ENCODE data around the gene DOC2A.

The DOC2A gene

GRCh38 chr16:29992344-29992967 lies 18.4 kb downstream of the DOC2A start:
- TF ChIP-seq, protein P1, sequence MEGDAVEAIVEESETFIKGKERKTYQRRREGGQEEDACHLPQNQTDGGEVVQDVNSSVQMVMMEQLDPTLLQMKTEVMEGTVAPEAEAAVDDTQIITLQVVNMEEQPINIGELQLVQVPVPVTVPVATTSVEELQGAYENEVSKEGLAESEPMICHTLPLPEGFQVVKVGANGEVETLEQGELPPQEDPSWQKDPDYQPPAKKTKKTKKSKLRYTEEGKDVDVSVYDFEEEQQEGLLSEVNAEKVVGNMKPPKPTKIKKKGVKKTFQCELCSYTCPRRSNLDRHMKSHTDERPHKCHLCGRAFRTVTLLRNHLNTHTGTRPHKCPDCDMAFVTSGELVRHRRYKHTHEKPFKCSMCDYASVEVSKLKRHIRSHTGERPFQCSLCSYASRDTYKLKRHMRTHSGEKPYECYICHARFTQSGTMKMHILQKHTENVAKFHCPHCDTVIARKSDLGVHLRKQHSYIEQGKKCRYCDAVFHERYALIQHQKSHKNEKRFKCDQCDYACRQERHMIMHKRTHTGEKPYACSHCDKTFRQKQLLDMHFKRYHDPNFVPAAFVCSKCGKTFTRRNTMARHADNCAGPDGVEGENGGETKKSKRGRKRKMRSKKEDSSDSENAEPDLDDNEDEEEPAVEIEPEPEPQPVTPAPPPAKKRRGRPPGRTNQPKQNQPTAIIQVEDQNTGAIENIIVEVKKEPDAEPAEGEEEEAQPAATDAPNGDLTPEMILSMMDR (IDR thresholded peaks at IDR 0.05) = no peak
- H3K4me3 ChIP-seq = no peak overlapping the region
- H3K9me3 ChIP-seq = no peaks in the 10 kb centered on the region
- no peaks in the 10 kb centered on the region for H3K27me3 ChIP-seq
- intact Hi-C loops (cut with DNase I; ENCODE audit: low total_unique reads) = loop anchor here (10.0 kb wide), 1 partner anchor 178 kb away; the partner anchor contains the start of genes PAGR1 and PRRT2
- H3K27ac ChIP-seq = no peak overlapping the region
- peaks cover 0 to 23% (median 18%) of the 10 kb centered on the region in 4 donors for H3K4me1 ChIP-seq
- peaks cover 31 to 64% (median 53%) of the 10 kb centered on the region in 3 donors for H3K36me3 ChIP-seq
- no peak for DNase-seq

- Histone ChIP-seq H3K27ac (no peak overlapping the region), H3K4me1 (peaks cover 0 to 17% (median 11%) of the 10 kb centered on the region in 4 donors), H3K9me3 (no peaks in the 10 kb centered on the region), H3K36me3 (peaks cover 40 to 73% (median 62%) of the 10 kb centered on the region in 3 donors), H3K27me3 (no peaks in the 10 kb centered on the region), H3K4me3 (no peak overlapping the region)
- intact Hi-C loops (cut with DNase I; ENCODE audit: low total_unique reads) = loop anchor here (10.0 kb wide), 1 partner anchor 177 kb away; the partner anchor contains the start of genes PAGR1 and PRRT2
- TF ChIP-seq, protein P1 (IDR thresholded peaks at IDR 0.05) = no peak
- DNase-seq = no peak
Measured at GRCh38 chr16:29991571-29991904, 19.3 kb downstream of the DOC2A start.

- peaks cover 0 to 16% (median 9%) of the 10 kb centered on the region in 4 donors for H3K4me1 ChIP-seq
- intact Hi-C loops (cut with DNase I; ENCODE audit: low total_unique reads) = loop anchor here (10.0 kb wide), 1 partner anchor 176 kb away; the partner anchor contains the start of genes PAGR1 and PRRT2
- H3K4me3 ChIP-seq = no peak overlapping the region
- no peaks in the 10 kb centered on the region for H3K27me3 ChIP-seq
- peaks cover 45 to 78% (median 67%) of the 10 kb centered on the region in 3 donors for H3K36me3 ChIP-seq
- H3K9me3 ChIP-seq = no peaks in the 10 kb centered on the region
- no peak overlapping the region for H3K27ac ChIP-seq
- DNase-seq = no peak
- TF ChIP-seq, protein P1 (IDR thresholded peaks at IDR 0.05) = no peak
Measured at GRCh38 chr16:29990883-29991570, 19.8 kb downstream of the DOC2A start.

- TF ChIP-seq, protein P1 (IDR thresholded peaks at IDR 0.05) = no peak
- Histone ChIP-seq H3K4me1 (peaks cover 0 to 15% (median 9%) of the 10 kb centered on the region in 4 donors), H3K9me3 (no peaks in the 10 kb centered on the region), H3K27me3 (no peaks in the 10 kb centered on the region), H3K27ac (no peak overlapping the region), H3K36me3 (peaks cover 55 to 88% (median 77%) of the 10 kb centered on the region in 3 donors), H3K4me3 (no peak overlapping the region)
- intact Hi-C loops (cut with DNase I; ENCODE audit: low total_unique reads) = loop anchor here (10.0 kb wide), 1 partner anchor 175 kb away; the partner anchor contains the start of genes PAGR1 and PRRT2
- DNase-seq = no peak
Measured at GRCh38 chr16:29990034-29990433, 20.8 kb downstream of the DOC2A start.

DNA sequence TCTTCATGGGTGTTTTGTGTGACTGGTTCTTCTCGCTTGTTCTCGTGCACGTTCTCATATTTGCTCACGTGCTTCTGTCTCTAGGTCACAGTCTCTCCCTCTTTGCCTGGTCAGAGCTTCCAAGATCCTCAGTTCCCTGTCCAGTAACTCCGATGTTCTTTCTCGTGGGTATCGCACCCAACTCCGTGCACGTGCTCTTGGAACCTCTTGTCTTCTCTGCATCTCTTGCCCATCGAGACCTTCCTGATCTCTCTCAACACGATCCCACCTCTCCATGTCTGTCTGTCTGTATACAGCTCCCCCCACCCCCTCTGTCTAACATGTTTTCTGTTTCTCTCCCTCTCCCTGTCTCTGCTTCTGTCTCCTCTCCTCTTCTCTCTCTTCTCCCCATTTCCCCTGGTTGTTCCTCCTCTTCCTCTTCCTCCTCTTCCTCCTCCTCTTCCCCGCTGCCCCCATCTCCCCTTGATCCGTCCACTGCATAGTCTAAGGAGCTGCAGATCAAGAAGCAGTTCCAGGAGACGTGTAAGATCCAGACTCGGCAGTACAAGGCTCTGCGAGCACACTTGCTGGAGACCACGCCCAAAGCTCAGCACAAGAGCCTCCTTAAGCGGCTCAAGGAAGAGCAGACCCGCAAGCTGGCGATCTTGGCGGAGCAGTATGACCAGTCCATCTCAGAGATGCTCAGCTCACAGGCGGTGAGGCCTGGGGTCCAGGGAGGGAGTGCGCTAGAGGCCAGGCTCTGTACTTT lies 21.5 kb downstream of the DOC2A start:
- TF ChIP-seq, protein P1 (IDR thresholded peaks at IDR 0.05) = no peak
- no peak for DNase-seq
- H3K27ac ChIP-seq = no peak overlapping the region
- no peaks in the 10 kb centered on the region for H3K27me3 ChIP-seq
- peaks cover 62 to 96% (median 85%) of the 10 kb centered on the region in 3 donors for H3K36me3 ChIP-seq
- intact Hi-C loops (cut with DNase I; ENCODE audit: low total_unique reads) = no loop called here
- no peak overlapping the region for H3K4me3 ChIP-seq
- H3K9me3 ChIP-seq = no peaks in the 10 kb centered on the region
- H3K4me1 ChIP-seq = peaks cover 0 to 7% (median 3%) of the 10 kb centered on the region in 4 donors

Data from tibial artery (tissue), 4 donors.